Measurements from ENCODE around the gene MCRIP1.
"Not testable (repeated sequence)": the region's sequence is repeated elsewhere in the genome, so short reads cannot be mapped to it uniquely, and the experiment has no call there.

The MCRIP1 gene

GRCh38 chr17:81843713-81844326 lies 10.7 kb upstream of the MCRIP1 start:
- H3K36me3 ChIP-seq (ENCODE audit: control insufficient read depth, insufficient read depth, low read length), result peaks cover 50% of the 10 kb centered on the region
- no peaks in the 10 kb centered on the region for H3K4me1 ChIP-seq (ENCODE audit: control insufficient read depth, insufficient read depth, low read length)
- no peak overlapping the region for H3K4me3 ChIP-seq (ENCODE audit: low read depth, low read length)
- no peaks in the 10 kb centered on the region for H3K27me3 ChIP-seq (ENCODE audit: control insufficient read depth, insufficient read depth, low read length)
- H3K9ac ChIP-seq (ENCODE audit: low read depth, low read length), result no peak overlapping the region
- no peaks in the 10 kb centered on the region for H3K9me3 ChIP-seq (ENCODE audit: control insufficient read depth, insufficient read depth, low read length)

- Histone ChIP-seq H3K4me3 (ENCODE audit: low read depth, low read length) (no peak overlapping the region), H3K4me1 (ENCODE audit: control insufficient read depth, insufficient read depth, low read length) (no peaks in the 10 kb centered on the region), H3K9ac (ENCODE audit: low read depth, low read length) (no peak overlapping the region), H3K9me3 (ENCODE audit: control insufficient read depth, insufficient read depth, low read length) (no peaks in the 10 kb centered on the region), H3K27me3 (ENCODE audit: control insufficient read depth, insufficient read depth, low read length) (no peaks in the 10 kb centered on the region), H3K36me3 (ENCODE audit: control insufficient read depth, insufficient read depth, low read length) (peaks cover 50% of the 10 kb centered on the region)
Observed at GRCh38 chr17:81842725-81843504, 9.8 kb upstream of the MCRIP1 start.

GRCh38 chr17:81842378-81842724 lies 9.3 kb upstream of the MCRIP1 start:
- Histone ChIP-seq H3K36me3 (ENCODE audit: control insufficient read depth, insufficient read depth, low read length) (peaks cover 47% of the 10 kb centered on the region), H3K27me3 (ENCODE audit: control insufficient read depth, insufficient read depth, low read length) (no peaks in the 10 kb centered on the region), H3K4me1 (ENCODE audit: control insufficient read depth, insufficient read depth, low read length) (no peaks in the 10 kb centered on the region), H3K9me3 (ENCODE audit: control insufficient read depth, insufficient read depth, low read length) (no peaks in the 10 kb centered on the region), H3K9ac (ENCODE audit: low read depth, low read length) (no peak overlapping the region), H3K4me3 (ENCODE audit: low read depth, low read length) (no peak overlapping the region)

GRCh38 chr17:81841866-81842265 lies 8.8 kb upstream of the MCRIP1 start:
- Histone ChIP-seq H3K4me3 (ENCODE audit: low read depth, low read length) (no peak overlapping the region), H3K36me3 (ENCODE audit: control insufficient read depth, insufficient read depth, low read length) (peaks cover 42% of the 10 kb centered on the region), H3K4me1 (ENCODE audit: control insufficient read depth, insufficient read depth, low read length) (no peaks in the 10 kb centered on the region), H3K9me3 (ENCODE audit: control insufficient read depth, insufficient read depth, low read length) (no peaks in the 10 kb centered on the region), H3K9ac (ENCODE audit: low read depth, low read length) (no peak overlapping the region), H3K27me3 (ENCODE audit: control insufficient read depth, insufficient read depth, low read length) (no peaks in the 10 kb centered on the region)

- Histone ChIP-seq H3K4me1 (ENCODE audit: control insufficient read depth, insufficient read depth, low read length) (no peaks in the 10 kb centered on the region), H3K9me3 (ENCODE audit: control insufficient read depth, insufficient read depth, low read length) (no peaks in the 10 kb centered on the region), H3K4me3 (ENCODE audit: low read depth, low read length) (no peak overlapping the region), H3K27me3 (ENCODE audit: control insufficient read depth, insufficient read depth, low read length) (no peaks in the 10 kb centered on the region), H3K36me3 (ENCODE audit: control insufficient read depth, insufficient read depth, low read length) (peaks cover 34% of the 10 kb centered on the region), H3K9ac (ENCODE audit: low read depth, low read length) (no peak overlapping the region)
Observed at GRCh38 chr17:81840826-81841778, 8.0 kb upstream of the MCRIP1 start.

GRCh38 chr17:81840059-81840458 lies 7.0 kb upstream of the MCRIP1 start:
- H3K4me1 ChIP-seq (ENCODE audit: control insufficient read depth, insufficient read depth, low read length); H3K4me3 ChIP-seq (ENCODE audit: low read depth, low read length); H3K27me3 ChIP-seq (ENCODE audit: control insufficient read depth, insufficient read depth, low read length); H3K9me3 ChIP-seq (ENCODE audit: control insufficient read depth, insufficient read depth, low read length); H3K9ac ChIP-seq (ENCODE audit: low read depth, low read length): not testable (repeated sequence)
- peaks cover 24% of the 10 kb centered on the region for H3K36me3 ChIP-seq (ENCODE audit: control insufficient read depth, insufficient read depth, low read length)

GRCh38 chr17:81839301-81839700 lies 6.2 kb upstream of the MCRIP1 start:
- Histone ChIP-seq H3K27me3 (ENCODE audit: control insufficient read depth, insufficient read depth, low read length) (no peaks in the 10 kb centered on the region), H3K9ac (ENCODE audit: low read depth, low read length) (no peak overlapping the region), H3K4me3 (ENCODE audit: low read depth, low read length) (no peak overlapping the region), H3K4me1 (ENCODE audit: control insufficient read depth, insufficient read depth, low read length) (no peaks in the 10 kb centered on the region), H3K9me3 (ENCODE audit: control insufficient read depth, insufficient read depth, low read length) (no peaks in the 10 kb centered on the region), H3K36me3 (ENCODE audit: control insufficient read depth, insufficient read depth, low read length) (peaks cover 16% of the 10 kb centered on the region)

- Histone ChIP-seq H3K9me3 (ENCODE audit: control insufficient read depth, insufficient read depth, low read length) (no peaks in the 10 kb centered on the region), H3K27me3 (ENCODE audit: control insufficient read depth, insufficient read depth, low read length) (no peaks in the 10 kb centered on the region), H3K36me3 (ENCODE audit: control insufficient read depth, insufficient read depth, low read length) (peaks cover 13% of the 10 kb centered on the region), H3K9ac (ENCODE audit: low read depth, low read length) (no peak overlapping the region), H3K4me3 (ENCODE audit: low read depth, low read length) (no peak overlapping the region), H3K4me1 (ENCODE audit: control insufficient read depth, insufficient read depth, low read length) (no peaks in the 10 kb centered on the region)
Observed at GRCh38 chr17:81838753-81839255, 5.7 kb upstream of the MCRIP1 start.

GRCh38 chr17:81837641-81838040 lies 4.5 kb upstream of the MCRIP1 start:
- Histone ChIP-seq H3K36me3 (ENCODE audit: control insufficient read depth, insufficient read depth, low read length) (peaks cover under 1% of the 10 kb centered on the region), H3K9me3 (ENCODE audit: control insufficient read depth, insufficient read depth, low read length) (no peaks in the 10 kb centered on the region), H3K4me1 (ENCODE audit: control insufficient read depth, insufficient read depth, low read length) (no peaks in the 10 kb centered on the region), H3K4me3 (ENCODE audit: low read depth, low read length) (no peak overlapping the region), H3K27me3 (ENCODE audit: control insufficient read depth, insufficient read depth, low read length) (no peaks in the 10 kb centered on the region), H3K9ac (ENCODE audit: low read depth, low read length) (no peak overlapping the region)

GRCh38 chr17:81834831-81835267 lies 1.8 kb upstream of the MCRIP1 start, which contains the start of gene PPP1R27:
Gene PPP1R27, minus strand, starts transcription at chr17:81835050. Its CDS starts 97 bp downstream, at chr17:81834953.
- H3K9me3 ChIP-seq (ENCODE audit: control insufficient read depth, insufficient read depth, low read length), result no peaks in the 10 kb centered on the region
- H3K4me3 ChIP-seq (ENCODE audit: low read depth, low read length), result peak within 1 kb of the TSS; percentile 84
- H3K9ac ChIP-seq (ENCODE audit: low read depth, low read length), result peak within 1 kb of the TSS; percentile 92
- H3K4me1 ChIP-seq (ENCODE audit: control insufficient read depth, insufficient read depth, low read length), result no peaks in the 10 kb centered on the region
- H3K36me3 ChIP-seq (ENCODE audit: control insufficient read depth, insufficient read depth, low read length), result no peaks in the 10 kb centered on the region
- no peaks in the 10 kb centered on the region for H3K27me3 ChIP-seq (ENCODE audit: control insufficient read depth, insufficient read depth, low read length)
